IMR-90 (cell line): ENCODE results near the gene MAZ. TPM values are rescaled to one million over a fixed set of nuclear protein-coding genes. Genes with fewer than 3 reads are reported as not detected.

Experiments used
- ATAC-seq: fragments of 200-7000 bp; cut with Tn5 transposase; 2 replicates; pipeline ENCODE4 v1.9.1; 2020; ENCODE audit warnings: low read depth, mild to moderate bottlenecking, moderate library complexity
- BruUV-seq: library from RNA; stranded (reverse); fragments of 400-500 nt; replicated peaks from 2 replicates; lab custom pipeline; 2021; lab: Mats Ljungman, UMichigan
- CTCF ChIA-PET: fragments of 300-600 bp; formaldehyde crosslinking; extraction: SDS; loops from one replicate; lab custom pipeline; 2021; ENCODE audit warnings: antibody characterized with exemption; lab: Yijun Ruan, JAX
- POLR2A ChIA-PET: fragments of 300-600 bp; sonication (Branson Sonifier 250); formaldehyde crosslinking; loops from one replicate; lab custom pipeline; 2022; ENCODE audit warnings: antibody characterized with exemption; ENCODE audit not compliant: unreplicated experiment; lab: Charles Lee
- DNase-seq: peaks from one replicate; pipeline ENCODE4 v3.0.0; 2013
- H2AFZ ChIP-seq: replicated peaks from 2 replicates; pipeline ENCODE3; 2013; ENCODE audit warnings: low read length, mild to moderate bottlenecking; ENCODE audit not compliant: poor library complexity
- H2AK5ac ChIP-seq: 2 replicates; pipeline ENCODE4 v1.6.1; 2013; ENCODE audit warnings: low read depth, low read length, inconsistent platforms
- H2AK9ac ChIP-seq: replicated peaks from 2 replicates; pipeline ENCODE3; 2013; ENCODE audit warnings: mild to moderate bottlenecking, low read depth, low read length, moderate library complexity; ENCODE audit not compliant: poor library complexity
- H2BK120ac ChIP-seq: 2 replicates; pipeline ENCODE4 v1.6.1; 2013; ENCODE audit warnings: low read depth, low read length, inconsistent platforms
- H2BK15ac ChIP-seq: 3 replicates; pipeline ENCODE4 v1.6.1; 2013; ENCODE audit warnings: low read depth, low read length, inconsistent platforms
- H2BK20ac ChIP-seq: 2 replicates; pipeline ENCODE4 v1.6.1; 2013; ENCODE audit warnings: low read depth, mild to moderate bottlenecking, inconsistent platforms, low read length, moderate library complexity
- H2BK5ac ChIP-seq: 2 replicates; pipeline ENCODE4 v1.6.1; 2013; ENCODE audit warnings: mild to moderate bottlenecking, low read depth, low read length, inconsistent platforms; ENCODE audit not compliant: poor library complexity, severe bottlenecking
- H3K14ac ChIP-seq: replicated peaks from 2 replicates; pipeline ENCODE4 v1.6.1; 2013; ENCODE audit warnings: low read depth, low read length, inconsistent platforms
- H3K18ac ChIP-seq: 2 replicates; pipeline ENCODE4 v1.6.1; 2013; ENCODE audit warnings: low read depth, low read length, control low read depth
- H3K23ac ChIP-seq: 2 replicates; pipeline ENCODE4 v1.6.1; 2013; ENCODE audit warnings: low read depth, low read length, inconsistent platforms
- H3K27ac ChIP-seq: 2 replicates; pipeline ENCODE4 v1.5.1; 2013; ENCODE audit warnings: mild to moderate bottlenecking, control low read depth, low read length; ENCODE audit not compliant: insufficient read depth
- H3K27me3 ChIP-seq: 2 replicates; pipeline ENCODE4 v1.6.1; 2013; ENCODE audit warnings: low read length; ENCODE audit not compliant: control insufficient read depth, insufficient read depth
- H3K36me3 ChIP-seq: 2 replicates; pipeline ENCODE4 v1.6.1; 2013; ENCODE audit warnings: low read length, mixed read lengths; ENCODE audit not compliant: control insufficient read depth, insufficient read depth
- H3K4ac ChIP-seq: 2 replicates; pipeline ENCODE4 v1.6.1; 2013; ENCODE audit warnings: low read depth, low read length, inconsistent platforms
- H3K4me1 ChIP-seq: 2 replicates; pipeline ENCODE4 v1.6.1; 2013; ENCODE audit warnings: low read length, mixed read lengths; ENCODE audit not compliant: control insufficient read depth, insufficient read depth
- H3K4me2 ChIP-seq: 2 replicates; pipeline ENCODE4 v1.6.1; 2013; ENCODE audit warnings: low read depth, mild to moderate bottlenecking, control low read depth, low read length, moderate library complexity
- H3K4me3 ChIP-seq: 2 replicates; pipeline ENCODE4 v1.5.1; 2013; ENCODE audit warnings: low read depth, mild to moderate bottlenecking, control low read depth, low read length, moderate library complexity; ENCODE audit not compliant: insufficient read depth
- H3K56ac ChIP-seq: 2 replicates; pipeline ENCODE4 v1.6.1; 2013; ENCODE audit warnings: low read length, inconsistent platforms; ENCODE audit not compliant: insufficient read depth; ENCODE audit errors: extremely low read depth
- H3K79me1 ChIP-seq, 2 experiments: 2 replicates each; pipeline ENCODE4 v1.6.1; 2013; ENCODE audit warnings: low read length in 2 of 2, inconsistent platforms in 1 of 2, low read depth in 1 of 2
- H3K9ac ChIP-seq: 2 replicates; pipeline ENCODE4 v1.6.1; 2013; ENCODE audit warnings: low read depth, low read length, control low read depth
- H3K9me1 ChIP-seq: 2 replicates; pipeline ENCODE4 v1.6.1; 2013; ENCODE audit warnings: low read length, inconsistent platforms; ENCODE audit not compliant: insufficient read depth
- H3K9me3 ChIP-seq: 2 replicates; pipeline ENCODE4 v1.6.1; 2013; ENCODE audit warnings: low read length; ENCODE audit not compliant: control insufficient read depth, insufficient read depth
- H4K20me1 ChIP-seq: 2 replicates; pipeline ENCODE4 v1.6.1; 2013; ENCODE audit warnings: low read length, inconsistent platforms; ENCODE audit not compliant: insufficient read depth
- H4K5ac ChIP-seq: 2 replicates; pipeline ENCODE4 v1.6.1; 2013; ENCODE audit warnings: mild to moderate bottlenecking, low read depth, low read length, control low read depth
- H4K8ac ChIP-seq, 2 experiments: 2 replicates each; pipeline ENCODE4 v1.6.1; 2013; ENCODE audit warnings: low read depth in 2 of 2, low read length in 2 of 2, control low read depth in 1 of 2, inconsistent platforms in 1 of 2
- H4K91ac ChIP-seq: 2 replicates; pipeline ENCODE4 v1.6.1; 2013; ENCODE audit warnings: low read depth, low read length, inconsistent platforms; ENCODE audit not compliant: insufficient read depth
- BHLHE40 ChIP-seq: fragments of 150-350 bp; IDR thresholded peaks from 2 replicates; pipeline ENCODE4 v1.6.1; 2016; ENCODE audit warnings: mild to moderate bottlenecking, low read depth, low read length
- MXI1 ChIP-seq: IDR thresholded peaks from 2 replicates; pipeline ENCODE4 v1.6.1; 2012; ENCODE audit warnings: low read depth, mild to moderate bottlenecking, low read length, moderate library complexity, borderline replicate concordance
- SMC3 ChIP-seq: fragments of 150-350 bp; IDR thresholded peaks from 2 replicates; pipeline ENCODE4 v1.6.1; 2016; ENCODE audit warnings: low read depth, mild to moderate bottlenecking, antibody characterized with exemption, low read length, moderate library complexity
- WGBS, 2 experiments: methylation state at CpG; one replicate each; pipeline versions ENCODE4 v1.1.5 to v1.1.7; 2013; ENCODE audit warnings: missing lambda C conversion rate in 2 of 2; ENCODE audit not compliant: insufficient read length in 1 of 2; ENCODE audit errors: extremely low coverage in 2 of 2; 5-methylcytosine and 5-hydroxymethylcytosine counted together
- dilution Hi-C: fragments of 300-500 bp; cut with HindIII; formaldehyde crosslinking; loops from one replicate; pipeline ENCODE4 v1.14.3; 2018; ENCODE audit warnings: low sequenced_read_pairs; ENCODE audit not compliant: unreplicated experiment
- in situ Hi-C: fragments of 300-500 bp; cut with MboI; formaldehyde crosslinking; loops from 3 replicates; pipeline ENCODE4 v1.14.3; 2019; ENCODE audit warnings: low sequenced_read_pairs, inconsistent platforms, mixed read lengths
- intact Hi-C: fragments of 100-400 bp; cut with micrococcal nuclease; formaldehyde crosslinking; loops from 2 replicates; pipeline ENCODE4 v1.10.0; 2022
- polyA plus RNA-seq, 3 experiments: library from polyadenylated mRNA; depleted of rRNA; stranded (reverse); fragments of >200 nt; gene quantifications; 2 replicates each; pipeline ENCODE4 v1.2.3, GENCODE V29; 2012; ENCODE audit warnings: low replicate concordance in 1 of 3
- total RNA-seq: library from RNA; depleted of rRNA; stranded (reverse); fragments of >200 nt; gene quantifications from 2 replicates; pipeline ENCODE4 v1.2.3, GENCODE V29; 2012

MAZ gene
- total and polyA plus RNA-seq, 2 of the 4 experiments (the other 2 are of a cell fraction): 113 to 138 TPM

DNA sequence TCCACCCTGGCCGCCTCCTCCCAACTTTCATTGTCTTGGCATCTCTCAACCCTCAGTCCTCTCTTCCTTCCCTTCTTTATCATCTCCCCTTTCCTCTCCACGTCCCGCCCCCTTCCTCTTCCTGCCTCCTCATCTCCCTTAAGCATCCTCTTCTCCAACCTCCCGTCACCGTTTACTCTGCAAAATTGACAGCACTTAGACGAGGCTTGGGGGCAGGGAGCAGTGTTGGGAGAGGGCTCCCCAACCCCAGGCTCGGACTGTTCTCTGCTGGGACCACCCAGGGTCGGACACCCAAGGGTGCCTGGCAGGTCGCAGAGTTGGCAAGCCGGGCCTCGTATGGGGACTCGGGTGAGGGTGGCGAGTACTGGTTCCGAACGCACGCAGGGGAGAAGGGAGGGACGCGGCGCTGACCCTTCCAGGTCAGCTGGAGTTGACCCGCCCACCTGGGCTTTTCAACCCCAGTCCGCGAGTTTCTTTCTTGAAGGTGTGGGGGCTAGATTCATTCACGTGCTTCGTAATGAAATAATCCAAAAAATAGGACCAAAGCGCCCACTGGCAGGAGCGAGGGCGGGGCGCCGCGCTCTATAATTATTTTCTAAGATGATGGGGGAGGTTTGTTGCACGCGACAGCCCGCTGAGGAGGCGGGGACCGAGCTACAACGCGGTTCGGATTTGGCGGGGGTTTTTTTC is 8.8 kb downstream of the MAZ start:
- Histone ChIP-seq H2AK5ac (peak overlapping the region; percentile 84), H3K4me2 (peak overlapping the region; percentile 74), H4K20me1 (peaks cover 14% of the 10 kb centered on the region), H3K14ac (peak overlapping the region; percentile 71), H3K18ac (no peak overlapping the region), H2BK15ac (no peak overlapping the region; the same call in 2 of the 3 replicates), H2BK5ac (peak overlapping the region; percentile 77), H3K56ac (peak overlapping the region; percentile 38), H4K5ac (peak overlapping the region; percentile 51), H3K4me1 (peaks cover 21% of the 10 kb centered on the region), H2AFZ (peak overlapping the region; percentile 83), H3K27me3 (no peaks in the 10 kb centered on the region), H2AK9ac (peak overlapping the region; percentile 96), H4K91ac (peak overlapping the region; percentile 61; the same call in 1 of the 2 replicates), H3K79me1 (peaks cover 18 to 62% of the 10 kb centered on the region in 2 experiments), H3K4me3 (peak overlapping the region; percentile 17), H4K8ac (peak overlapping the region; percentile 6 to 81; a peak in 3 of 4 replicates), H3K36me3 (peaks cover 8% of the 10 kb centered on the region), H3K9me1 (peaks cover 9% of the 10 kb centered on the region), H3K4ac (peak overlapping the region; percentile 72), H3K9me3 (no peaks in the 10 kb centered on the region), H2BK20ac (peak overlapping the region; percentile 58; the same call in 1 of the 2 replicates), H2BK120ac (peak overlapping the region; percentile 75), H3K27ac (peak overlapping the region; percentile 71), H3K23ac (peak overlapping the region; percentile 65), H3K9ac (peak overlapping the region; percentile 61)
- intact Hi-C loops: loop anchor here (5.0 kb wide), 1 partner anchor 207 kb away; the partner anchor contains the start of gene C16orf92
- DNase-seq: no peak
- dilution Hi-C loops: no loop called here
- in situ Hi-C loops: no loop called here
- ChIA-PET POLR2A (interaction anchor here (0.7 kb wide), 1 partner anchor 51 kb away, joined by 15 read pairs; no protein-coding TSS in a partner anchor), CTCF (interaction anchor here (0.5 to 2.1 kb wide), 8 partner anchors 8 to 198 kb away, joined by 3 to 10 read pairs (median 4); partner anchors contain the start of genes HIRIP3 and INO80E)
- TF ChIP-seq BHLHE40 (peak; percentile 76), MXI1 (peak; percentile 10; the same call in 1 of the 2 replicates), SMC3 (no peak)
- 17% methylated on average over 3 of the region's 39 CpGs; no CpG with 5 or more reads in 1 of the 2 experiments for WGBS, 2 experiments
- no peak for ATAC-seq
- BruUV-seq: no TSS peak
